ENCODE results near the gene POU3F1. TPM values are rescaled to one million over a fixed set of nuclear protein-coding genes. Genes with fewer than 3 reads are reported as not detected.

Gene POU3F1
- total RNA-seq, 4 donors from 2014 or later: 8.8 to 28.5 (median 13.5) TPM

DNA sequence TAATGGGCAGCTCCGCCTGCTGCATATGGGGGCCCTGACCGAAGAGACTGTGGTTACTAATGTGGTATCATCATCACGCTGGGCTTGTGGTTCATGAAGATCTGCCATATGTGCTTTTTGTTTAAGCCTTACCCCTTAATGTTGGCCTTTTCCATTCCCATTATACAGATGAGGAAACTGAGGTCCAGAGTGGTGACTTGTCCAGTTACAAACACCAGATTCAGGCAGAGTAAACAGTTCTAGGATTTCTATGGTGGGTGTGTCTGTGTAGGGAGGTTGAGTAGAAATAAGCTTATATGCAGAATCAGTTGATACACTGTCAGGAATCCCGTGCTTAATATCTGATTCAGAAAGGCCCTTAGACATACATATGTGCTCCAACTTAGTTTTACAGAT lies 33.4 kb downstream of the POU3F1 start:
- Histone ChIP-seq H3K27me3 (no peaks in the 10 kb centered on the region), H3K27ac (peak overlapping the region; percentile 97), H3K4me3 (peak overlapping the region; percentile 87), H3K36me3 (peaks cover 26% of the 10 kb centered on the region), H3K9me3 (no peaks in the 10 kb centered on the region), H3K4me1 (peaks cover 45% of the 10 kb centered on the region)
- 5% methylated on average over 4 of the region's 4 CpGs for WGBS
- TF ChIP-seq CTCF (IDR thresholded peaks at IDR 0.05) (no peak), POLR2AphosphoS5 (IDR thresholded peaks at IDR 0.05) (no peak), POLR2A (IDR thresholded peaks at IDR 0.05) (no peak), EP300 (IDR thresholded peaks at IDR 0.05) (no peak)
- no peak for DNase-seq (ENCODE audit: low spot score in 2 of 2)

GRCh38 chr1:38012363-38013226 lies 34.0 kb downstream of the POU3F1 start, which contains the start of gene UTP11:
UTP11 (plus strand) TSS chr1:38012734; CDS start chr1:38012803, 69 bp downstream.
- Histone ChIP-seq H3K36me3 (peaks cover 20% of the 10 kb centered on the region), H3K4me1 (peaks cover 45% of the 10 kb centered on the region), H3K4me3 (peak within 1 kb of the TSS; percentile 87), H3K27me3 (no peaks in the 10 kb centered on the region), H3K27ac (peak within 1 kb of the TSS; percentile 97), H3K9me3 (no peaks in the 10 kb centered on the region)
- TF ChIP-seq POLR2AphosphoS5 (IDR thresholded peaks at IDR 0.05) (peak in 2 of 3 donors; percentile 80 to 95), POLR2A (IDR thresholded peaks at IDR 0.05) (peak in 1 of 2 donors; percentile 43), CTCF (IDR thresholded peaks at IDR 0.05) (no peak), EP300 (IDR thresholded peaks at IDR 0.05) (no peak)
- DNase-seq (ENCODE audit: low spot score in 2 of 2): peak; percentile 97
- WGBS: 2% methylated on average over 42 of the region's 49 CpGs

DNA sequence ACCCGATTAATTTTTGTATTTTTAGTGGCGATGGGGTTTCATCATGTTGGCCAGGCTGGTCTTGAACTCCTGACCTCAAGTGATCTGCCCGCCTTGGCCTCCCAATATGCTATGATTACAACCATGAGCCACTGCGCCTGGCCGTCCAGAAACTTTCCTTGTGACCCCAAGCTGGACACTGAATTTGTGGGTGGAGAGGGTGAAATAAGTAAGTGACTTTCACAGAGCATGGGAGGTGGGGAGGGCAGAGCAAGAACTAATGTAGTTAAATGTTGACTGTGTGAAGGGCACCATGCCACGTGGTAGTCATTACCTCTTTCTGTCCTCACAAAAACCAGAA lies 36.8 kb downstream of the POU3F1 start:
- 92% methylated on average over 6 of the region's 6 CpGs for WGBS
- Histone ChIP-seq H3K4me1 (peaks cover 37% of the 10 kb centered on the region), H3K9me3 (no peaks in the 10 kb centered on the region), H3K27ac (no peak overlapping the region), H3K4me3 (no peak overlapping the region), H3K27me3 (no peaks in the 10 kb centered on the region), H3K36me3 (no peaks in the 10 kb centered on the region)
- TF ChIP-seq CTCF (IDR thresholded peaks at IDR 0.05) (no peak), POLR2AphosphoS5 (IDR thresholded peaks at IDR 0.05) (no peak), POLR2A (IDR thresholded peaks at IDR 0.05) (no peak), EP300 (IDR thresholded peaks at IDR 0.05) (no peak)
- no peak for DNase-seq (ENCODE audit: low spot score in 2 of 2)

- H3K27ac ChIP-seq: peak overlapping the region; percentile 29
Observed at GRCh38 chr1:38009088-38009840, 37.3 kb downstream of the POU3F1 start.

More at GRCh38 chr1:38009088-38009840, 37.3 kb downstream of the POU3F1 start:
- Histone ChIP-seq H3K9me3 (no peaks in the 10 kb centered on the region), H3K4me3 (no peak overlapping the region), H3K27me3 (no peaks in the 10 kb centered on the region), H3K36me3 (no peaks in the 10 kb centered on the region), H3K4me1 (peaks cover 37% of the 10 kb centered on the region)
- 81% methylated on average over 8 of the region's 8 CpGs for WGBS
- DNase-seq (ENCODE audit: low spot score in 2 of 2): peak in 1 of 2 donors; percentile 49
- TF ChIP-seq POLR2AphosphoS5 (IDR thresholded peaks at IDR 0.05) (no peak), POLR2A (IDR thresholded peaks at IDR 0.05) (no peak), CTCF (IDR thresholded peaks at IDR 0.05) (no peak), EP300 (IDR thresholded peaks at IDR 0.05) (no peak)

Data from suprapubic skin (tissue), 4 donors.